SH-SY5Y (cell line): ENCODE data around the gene ANKRD28.

Source experiments
- GATA2 ChIP-seq: IDR thresholded peaks from 2 replicates; pipeline ENCODE4 v1.6.1; 2011; ENCODE audit warnings: mild to moderate bottlenecking, low read depth, low read length
- GATA3 ChIP-seq: IDR thresholded peaks from 2 replicates; pipeline ENCODE4 v1.6.1; 2011; ENCODE audit warnings: low read depth, mild to moderate bottlenecking, low read length, moderate library complexity

DNA sequence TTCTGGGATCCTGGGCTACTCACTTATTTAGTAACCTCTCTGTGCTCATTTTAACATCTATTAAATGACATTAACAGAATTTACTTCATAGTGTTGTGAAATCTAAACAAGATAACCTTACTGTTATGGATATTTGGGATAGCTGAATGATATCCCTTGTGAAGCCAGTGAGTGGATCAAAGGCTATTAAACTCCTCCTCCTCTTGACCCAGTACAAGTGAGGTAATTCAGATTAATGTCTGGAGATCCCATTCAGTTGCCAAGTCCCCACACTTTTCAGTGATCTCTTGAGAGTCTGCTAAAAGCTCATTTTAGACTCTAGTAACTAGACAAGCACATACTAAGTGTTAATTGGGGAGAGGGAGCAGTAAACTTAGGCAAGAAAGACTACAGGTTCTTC lies 2.5 kb upstream of the ANKRD28 start:
- TF ChIP-seq GATA2 (no peak), GATA3 (no peak)
